Vagina (tissue), 2 donors: ENCODE measurements around the gene PAPSS1. TPM values are rescaled to one million over a fixed set of nuclear protein-coding genes. Genes with fewer than 3 reads are reported as not detected.
"Not testable (repeated sequence)": the region's sequence is repeated elsewhere in the genome, so short reads cannot be mapped to it uniquely, and the experiment has no call there.

ENCODE experiments used
- DNase-seq, 2 donors: peaks; one replicate each; pipeline ENCODE4 v3.0.0-alpha.2; 2017; ENCODE audit errors: extremely low spot score in 2 of 2
- H3K27ac ChIP-seq: fragments of 200-600 bp; sonication (generic); one replicate; pipeline ENCODE4 v1.5.1; 2019
- H3K27me3 ChIP-seq: fragments of 200-600 bp; sonication (generic); one replicate; pipeline ENCODE4 v1.5.1; 2019
- H3K36me3 ChIP-seq, 2 donors: fragments of 200-600 bp; sonication (generic); one replicate each; pipeline ENCODE4 v1.5.1; 2017 to 2019
- H3K4me1 ChIP-seq: fragments of 200-600 bp; sonication (generic); one replicate; pipeline ENCODE4 v1.5.1; 2019
- H3K4me3 ChIP-seq, 2 donors: fragments of 200-600 bp; sonication (generic); 1 replicate in 1 of 2; 2 replicates in 1 of 2; pipeline ENCODE4 v1.5.1; 2016 to 2019
- H3K9me3 ChIP-seq: fragments of 200-600 bp; sonication (generic); one replicate; pipeline ENCODE4 v1.5.1; 2019
- CTCF ChIP-seq, 3 experiments: fragments of 450-650 bp in 2 of 3; fragments of 200-600 bp in 1 of 3; sonication (generic) in 1 of 3; IDR thresholded peaks; one replicate each; pipeline ENCODE4 v1.5.1; 2017 to 2019; ENCODE audit warnings: antibody characterized with exemption in 3 of 3, mild to moderate bottlenecking in 2 of 3, moderate library complexity in 2 of 3
- POLR2A ChIP-seq, 2 donors: fragments of 450-650 bp; IDR thresholded peaks; one replicate each; pipeline ENCODE4 v1.6.1; 2017; ENCODE audit warnings: antibody characterized with exemption in 2 of 2, mild to moderate bottlenecking in 2 of 2, moderate library complexity in 2 of 2
- POLR2AphosphoS5 ChIP-seq, 2 donors: sonication (generic); formaldehyde crosslinking; IDR thresholded peaks; one replicate each; pipeline ENCODE4 v1.9.0; 2017; ENCODE audit warnings: antibody characterized with exemption in 2 of 2, mild to moderate bottlenecking in 2 of 2, low read depth in 1 of 2; ENCODE audit not compliant: insufficient read depth in 1 of 2
- intact Hi-C: fragments of 100-400 bp; cut with DNase I; formaldehyde crosslinking; loops from one replicate; pipeline ENCODE4 v1.15.1; 2023
- total RNA-seq: library from RNA; depleted of rRNA; stranded (reverse); fragments of >200 nt; gene quantifications from one replicate; pipeline ENCODE4 v1.2.3, GENCODE V29; 2016

PAPSS1 gene
- total RNA-seq, 1 donor from 2014 or later: 27.5 TPM

DNA sequence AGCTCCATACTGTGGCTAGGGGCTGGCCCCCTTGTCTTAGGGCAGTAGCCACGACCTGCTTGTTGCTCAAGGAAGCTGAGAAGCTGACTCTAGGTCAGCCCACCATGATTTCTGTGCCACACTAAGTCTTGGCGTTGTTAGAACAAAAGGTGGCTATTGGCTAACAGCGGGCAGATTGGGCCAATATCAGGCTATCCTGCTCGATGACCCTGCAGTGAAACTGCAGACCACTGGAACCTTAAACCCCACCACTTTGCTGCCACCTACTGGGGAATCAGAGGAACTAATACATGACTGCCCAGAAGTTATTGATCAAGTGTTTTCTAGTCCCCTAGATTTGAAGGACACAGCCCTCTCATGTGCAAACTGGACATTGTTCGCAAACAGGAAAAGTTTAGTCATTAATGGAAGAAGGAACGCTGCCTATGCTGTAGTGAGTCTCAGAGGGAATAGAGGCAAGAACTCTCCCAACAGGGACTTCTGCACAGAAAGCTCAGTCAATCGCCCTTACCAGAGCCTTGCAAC is 17.0 kb upstream of the PAPSS1 start:
- intact Hi-C loops: no loop called here

DNA sequence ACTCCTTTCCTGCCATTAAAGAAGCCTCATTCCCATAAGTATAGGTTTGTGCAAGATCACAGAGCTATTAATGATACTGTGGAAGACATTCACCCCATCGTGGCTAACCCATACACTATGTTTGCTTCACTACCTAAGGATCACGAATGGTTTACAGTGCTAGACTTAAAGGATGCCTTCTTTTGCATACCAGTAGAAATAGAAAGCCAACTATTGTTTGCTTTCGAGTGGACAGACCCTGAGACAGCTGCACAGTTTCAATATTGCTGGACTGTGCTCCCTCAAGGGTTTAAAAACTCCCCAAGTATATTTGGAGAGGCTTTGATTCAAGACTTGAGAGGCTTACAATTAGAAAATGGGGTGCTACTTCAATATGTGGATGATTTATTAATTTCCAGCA is 16.0 kb upstream of the PAPSS1 start:
- TF ChIP-seq POLR2AphosphoS5 (IDR thresholded peaks at IDR 0.05; ENCODE audit: insufficient read depth in 1 of 2, low read depth in 1 of 2) (no peak), CTCF (IDR thresholded peaks at IDR 0.05) (no peak), POLR2A (IDR thresholded peaks at IDR 0.05) (no peak)
- no peak overlapping the region for H3K27ac ChIP-seq
- H3K4me1 ChIP-seq: peaks cover 23% of the 10 kb centered on the region
- H3K27me3 ChIP-seq: no peaks in the 10 kb centered on the region
- H3K4me3 ChIP-seq: no peak overlapping the region
- no peaks in the 10 kb centered on the region for H3K36me3 ChIP-seq
- no peaks in the 10 kb centered on the region for H3K9me3 ChIP-seq
- intact Hi-C loops: no loop called here
- no peak for DNase-seq

More for the DNA sequence above, 17.0 kb upstream of the PAPSS1 start:
- Histone ChIP-seq H3K9me3 (no peaks in the 10 kb centered on the region), H3K27me3 (no peaks in the 10 kb centered on the region), H3K27ac (no peak overlapping the region), H3K36me3 (no peaks in the 10 kb centered on the region), H3K4me1 (peaks cover 26% of the 10 kb centered on the region), H3K4me3 (no peak overlapping the region)
- no peak for DNase-seq
- TF ChIP-seq POLR2A (IDR thresholded peaks at IDR 0.05) (no peak), POLR2AphosphoS5 (IDR thresholded peaks at IDR 0.05; ENCODE audit: insufficient read depth in 1 of 2, low read depth in 1 of 2) (no peak), CTCF (IDR thresholded peaks at IDR 0.05) (peak; percentile 33 to 58 (median 47))

- intact Hi-C loops: no loop called here
- Histone ChIP-seq H3K27me3 (no peaks in the 10 kb centered on the region), H3K9me3 (no peaks in the 10 kb centered on the region), H3K36me3 (no peaks in the 10 kb centered on the region), H3K4me1 (peaks cover 10% of the 10 kb centered on the region), H3K4me3 (no peak overlapping the region), H3K27ac (no peak overlapping the region)
- no peak for DNase-seq
- TF ChIP-seq POLR2A (IDR thresholded peaks at IDR 0.05) (no peak), POLR2AphosphoS5 (IDR thresholded peaks at IDR 0.05; ENCODE audit: insufficient read depth in 1 of 2, low read depth in 1 of 2) (no peak), CTCF (IDR thresholded peaks at IDR 0.05) (no peak)
Measured at GRCh38 chr4:107734120-107734519, 14.1 kb upstream of the PAPSS1 start.

DNA sequence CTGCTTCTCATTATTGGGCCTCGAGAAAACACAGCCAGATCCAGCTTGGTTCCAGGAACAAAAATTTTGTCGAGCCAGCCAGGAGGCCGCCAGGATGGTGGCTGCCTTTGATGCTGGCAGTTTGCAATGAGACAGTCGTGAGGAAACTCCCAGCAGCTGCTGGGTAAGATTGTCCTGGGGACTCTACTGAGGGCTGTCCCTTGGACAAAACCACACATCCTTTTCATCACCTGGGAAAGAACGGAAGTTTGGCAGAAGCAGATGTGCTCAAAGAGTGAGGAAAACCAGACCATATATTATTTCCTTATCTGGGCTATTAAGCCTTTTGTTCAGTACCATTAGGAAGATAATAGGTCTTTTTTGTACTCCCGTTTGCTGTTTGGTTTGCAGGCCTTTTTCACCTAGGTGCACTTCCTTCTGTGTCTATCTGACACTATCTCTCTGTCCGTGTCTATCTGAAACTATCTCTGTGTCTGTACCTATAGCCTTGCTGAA is 13.4 kb upstream of the PAPSS1 start:
- no peak overlapping the region for H3K27ac ChIP-seq
- no peak overlapping the region for H3K4me3 ChIP-seq
- intact Hi-C loops: no loop called here
- no peaks in the 10 kb centered on the region for H3K36me3 ChIP-seq
- DNase-seq: no peak
- no peaks in the 10 kb centered on the region for H3K9me3 ChIP-seq
- no peaks in the 10 kb centered on the region for H3K27me3 ChIP-seq
- peaks cover 10% of the 10 kb centered on the region for H3K4me1 ChIP-seq
- TF ChIP-seq CTCF (IDR thresholded peaks at IDR 0.05): no peak
- no peak for TF ChIP-seq POLR2AphosphoS5 (IDR thresholded peaks at IDR 0.05; ENCODE audit: insufficient read depth in 1 of 2, low read depth in 1 of 2)
- no peak for TF ChIP-seq POLR2A (IDR thresholded peaks at IDR 0.05)

- H3K27ac ChIP-seq, H3K4me1 ChIP-seq, H3K4me3 ChIP-seq, H3K9me3 ChIP-seq, DNase-seq, H3K27me3 ChIP-seq, intact Hi-C loops, H3K36me3 ChIP-seq: not testable (repeated sequence)
Measured at GRCh38 chr4:107729050-107729449, 9.0 kb upstream of the PAPSS1 start.

DNA sequence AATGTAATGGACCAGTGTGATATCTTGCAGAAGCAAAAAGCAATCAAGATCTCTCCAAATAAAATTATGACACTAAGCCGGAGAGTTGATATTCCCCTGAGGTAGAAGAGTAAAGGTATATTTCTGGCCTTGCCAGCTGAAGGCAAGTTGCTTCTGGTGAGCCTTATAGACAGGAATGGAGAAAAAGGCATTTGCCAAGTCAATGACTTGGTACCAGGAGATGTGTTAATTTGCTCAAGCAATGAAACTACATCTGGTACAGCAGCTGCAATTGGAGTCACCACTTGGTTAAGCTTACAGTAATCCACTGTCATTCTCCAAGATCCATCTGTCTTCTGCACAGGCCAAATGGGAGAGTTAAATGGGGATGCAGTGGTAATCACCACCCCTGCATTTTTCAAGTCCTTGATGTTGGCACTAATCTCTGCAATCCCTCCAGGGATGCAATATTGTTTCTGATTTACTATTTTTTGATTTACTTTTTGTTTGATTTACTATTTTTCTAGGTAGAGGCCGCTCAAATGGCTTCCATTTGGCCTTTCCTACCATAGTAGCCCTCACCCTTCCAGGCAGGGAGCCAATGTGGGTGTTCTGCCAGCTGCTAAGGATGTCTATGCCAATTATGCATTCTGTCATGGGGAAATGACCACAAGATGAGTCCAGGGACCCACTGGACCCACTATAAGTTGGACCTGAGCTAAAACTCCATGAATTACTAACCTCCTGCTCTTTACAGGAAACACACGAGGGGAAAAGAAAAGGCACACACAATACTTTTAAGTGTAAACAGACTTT is 6.3 kb upstream of the PAPSS1 start:
- H3K4me1 ChIP-seq, intact Hi-C loops: not testable (repeated sequence)

More for the DNA sequence above, 6.3 kb upstream of the PAPSS1 start:
- H3K27ac ChIP-seq, H3K9me3 ChIP-seq, H3K36me3 ChIP-seq, H3K4me3 ChIP-seq, DNase-seq, H3K27me3 ChIP-seq: not testable (repeated sequence)
